K562 (cell line): ENCODE data around the gene MAD1L1.

ENCODE experiments used
- CREM ChIP-seq: IDR thresholded peaks from 2 replicates; pipeline ENCODE4 v1.6.1; 2014; ENCODE audit warnings: antibody characterized with exemption, low read depth
- CTCF ChIP-seq, 3 experiments: IDR thresholded peaks in 2 of 3; conservative IDR thresholded peaks in 1 of 3; 2 replicates each; pipeline ENCODE4 v1.5.1; 2011 to 2012; ENCODE audit warnings: low read length in 3 of 3, mild to moderate bottlenecking in 3 of 3, control low read depth in 2 of 3, improper control_type of control experiment in 1 of 3, inconsistent platforms in 1 of 3, low read depth in 1 of 3, mixed read lengths in 1 of 3, moderate library complexity in 1 of 3; ENCODE audit not compliant: insufficient read depth in 2 of 3
- E2F1 ChIP-seq: sonication (generic); formaldehyde crosslinking; IDR thresholded peaks from 2 replicates; pipeline ENCODE4 v1.8.1; 2023; ENCODE audit warnings: mild to moderate bottlenecking, missing genetic modification reagents, moderate library complexity
- ELK1 ChIP-seq: sonication (generic); formaldehyde crosslinking; IDR thresholded peaks from 2 replicates; pipeline ENCODE4 v1.8.1; 2022; ENCODE audit warnings: missing genetic modification reagents
- FOXP1 ChIP-seq: sonication (generic); formaldehyde crosslinking; IDR thresholded peaks from 2 replicates; pipeline ENCODE4 v1.8.0; 2022; ENCODE audit warnings: mild to moderate bottlenecking, missing genetic modification reagents
- HNRNPH1 ChIP-seq: fragments of 200-400 bp; formaldehyde crosslinking; optimal IDR thresholded peaks from 2 replicates; pipeline ENCODE3; 2017; ENCODE audit warnings: low read depth, mild to moderate bottlenecking, low read length, moderate library complexity
- KLF1 ChIP-seq: fragments of 450-650 bp; IDR thresholded peaks from 2 replicates; pipeline ENCODE4 v1.6.1; 2016; ENCODE audit warnings: missing genetic modification characterization, missing compliant biosample characterization
- KLF10 ChIP-seq: fragments of 250-450 bp; sonication (Bioruptor Pico); IDR thresholded peaks from 2 replicates; pipeline ENCODE4 v1.6.1; 2021; ENCODE audit warnings: matching md5 sums
- PATZ1 ChIP-seq: fragments of 250-450 bp; sonication (Bioruptor Pico); IDR thresholded peaks from 2 replicates; pipeline ENCODE4 v1.5.0; 2020; ENCODE audit warnings: mild to moderate bottlenecking, borderline replicate concordance
- POLR2AphosphoS5 ChIP-seq: IDR thresholded peaks from 2 replicates; pipeline ENCODE4 v1.6.1; 2011; ENCODE audit warnings: mild to moderate bottlenecking, low read depth, low read length, moderate library complexity; ENCODE audit not compliant: control insufficient read depth, insufficient read depth
- YY1 ChIP-seq, 3 experiments: IDR thresholded peaks; 2 replicates each; pipeline ENCODE4 v1.6.1; 2011; ENCODE audit warnings: low read length in 2 of 3, mild to moderate bottlenecking in 2 of 3, moderate library complexity in 2 of 3, borderline replicate concordance in 1 of 3, control low read depth in 1 of 3, low read depth in 1 of 3; ENCODE audit not compliant: insufficient read depth in 3 of 3, insufficient replicate concordance in 2 of 3, control insufficient read depth in 1 of 3, insufficient read length in 1 of 3; ENCODE audit errors: extremely low read depth in 1 of 3
- ZBED1 ChIP-seq: IDR thresholded peaks from 2 replicates; pipeline ENCODE4 v1.6.1; 2014
- ZFP91 ChIP-seq: sonication (generic); formaldehyde crosslinking; IDR thresholded peaks from 2 replicates; pipeline ENCODE4 v1.8.0; 2022; ENCODE audit warnings: mild to moderate bottlenecking, missing genetic modification reagents
- ZNF384 ChIP-seq: IDR thresholded peaks from 2 replicates; pipeline ENCODE4 v1.6.1; 2012; ENCODE audit warnings: low read depth, low read length, improper control_type of control experiment

- no peak for TF ChIP-seq CREM
- no peak for TF ChIP-seq ELK1 (CRISPR knock-in tag)
- no peak for TF ChIP-seq POLR2AphosphoS5
- no peak for TF ChIP-seq YY1 (IDR thresholded peaks at IDR 0.05; ENCODE audit: borderline replicate concordance in 1 of 3, control insufficient read depth in 1 of 3, extremely low read depth in 1 of 3, insufficient read depth in 3 of 3, insufficient read length in 1 of 3, insufficient replicate concordance in 2 of 3, low read depth in 1 of 3, low read length in 2 of 3)
- TF ChIP-seq KLF1 (tag): no peak
- no peak for TF ChIP-seq ZFP91
- no peak for TF ChIP-seq CTCF (IDR thresholded peaks at IDR 0.05 in 2 of 3, conservative IDR thresholded peaks at IDR 0.05 in 1 of 3; ENCODE audit: insufficient read depth in 2 of 3, low read depth in 1 of 3, low read length in 3 of 3)
- no peak for TF ChIP-seq E2F1
- TF ChIP-seq HNRNPH1: no peak
- TF ChIP-seq ZBED1: no peak
- TF ChIP-seq ZNF384: no peak
- no peak for TF ChIP-seq PATZ1
- no peak for TF ChIP-seq FOXP1
- no peak for TF ChIP-seq KLF10 (CRISPR knock-in tag)
Measured at GRCh38 chr7:1899196-1899595, 333.5 kb downstream of the MAD1L1 start.
